ENCODE measurements around the gene ADCY2. TPM values are rescaled to one million over a fixed set of nuclear protein-coding genes. Genes with fewer than 3 reads are reported as not detected.

ADCY2 gene
- total RNA-seq, 2 experiments from 2014 or later = not detected

GRCh38 chr5:7663808-7664207 lies 267.9 kb downstream of the ADCY2 start:
- DNase-seq (no peak), ATAC-seq (no peak)
- Mint-ChIP-seq H3K9me3 (no peaks in the 10 kb centered on the region), H3K27me3 (no peaks in the 10 kb centered on the region), H3K27ac (no peak overlapping the region), H3K4me3 (no peak overlapping the region), H3K4me1 (ENCODE audit: low read depth) (no peaks in the 10 kb centered on the region), H3K36me3 (ENCODE audit: low read depth) (no peaks in the 10 kb centered on the region)
- TF ChIP-seq, protein P1, sequence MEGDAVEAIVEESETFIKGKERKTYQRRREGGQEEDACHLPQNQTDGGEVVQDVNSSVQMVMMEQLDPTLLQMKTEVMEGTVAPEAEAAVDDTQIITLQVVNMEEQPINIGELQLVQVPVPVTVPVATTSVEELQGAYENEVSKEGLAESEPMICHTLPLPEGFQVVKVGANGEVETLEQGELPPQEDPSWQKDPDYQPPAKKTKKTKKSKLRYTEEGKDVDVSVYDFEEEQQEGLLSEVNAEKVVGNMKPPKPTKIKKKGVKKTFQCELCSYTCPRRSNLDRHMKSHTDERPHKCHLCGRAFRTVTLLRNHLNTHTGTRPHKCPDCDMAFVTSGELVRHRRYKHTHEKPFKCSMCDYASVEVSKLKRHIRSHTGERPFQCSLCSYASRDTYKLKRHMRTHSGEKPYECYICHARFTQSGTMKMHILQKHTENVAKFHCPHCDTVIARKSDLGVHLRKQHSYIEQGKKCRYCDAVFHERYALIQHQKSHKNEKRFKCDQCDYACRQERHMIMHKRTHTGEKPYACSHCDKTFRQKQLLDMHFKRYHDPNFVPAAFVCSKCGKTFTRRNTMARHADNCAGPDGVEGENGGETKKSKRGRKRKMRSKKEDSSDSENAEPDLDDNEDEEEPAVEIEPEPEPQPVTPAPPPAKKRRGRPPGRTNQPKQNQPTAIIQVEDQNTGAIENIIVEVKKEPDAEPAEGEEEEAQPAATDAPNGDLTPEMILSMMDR (IDR thresholded peaks at IDR 0.05) = no peak
- intact Hi-C loops (cut with micrococcal nuclease) = no loop called here
- CTCF ChIA-PET = no interaction called here
- POLR2A ChIA-PET = no interaction called here

DNA sequence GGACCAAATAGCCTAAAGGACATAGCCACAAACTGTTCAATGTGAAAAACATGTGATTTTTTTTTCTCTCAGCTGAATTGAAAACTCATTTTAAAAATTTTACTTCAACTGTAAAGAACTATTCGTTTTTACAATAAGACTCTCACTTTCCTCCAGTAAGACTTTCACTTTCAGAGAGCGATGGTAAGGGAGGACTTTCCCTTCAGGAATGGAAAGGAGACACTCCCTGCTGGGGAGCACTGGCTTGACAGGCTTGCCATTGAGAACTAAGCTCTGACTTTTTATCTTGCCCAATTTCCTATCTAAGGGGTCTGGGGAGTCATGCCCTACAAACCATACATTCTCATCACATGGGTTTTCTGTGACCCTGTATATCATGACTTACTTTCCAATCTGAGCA lies 268.3 kb downstream of the ADCY2 start:
- Mint-ChIP-seq H3K4me3 (no peak overlapping the region), H3K27ac (no peak overlapping the region), H3K4me1 (ENCODE audit: low read depth) (no peaks in the 10 kb centered on the region), H3K9me3 (no peaks in the 10 kb centered on the region), H3K27me3 (peaks cover 1% of the 10 kb centered on the region), H3K36me3 (ENCODE audit: low read depth) (no peaks in the 10 kb centered on the region)
- ATAC-seq = no peak
- POLR2A ChIA-PET = no interaction called here
- TF ChIP-seq, protein P1 (IDR thresholded peaks at IDR 0.05) = no peak
- DNase-seq = no peak
- CTCF ChIA-PET = no interaction called here
- intact Hi-C loops (cut with micrococcal nuclease) = no loop called here

DNA sequence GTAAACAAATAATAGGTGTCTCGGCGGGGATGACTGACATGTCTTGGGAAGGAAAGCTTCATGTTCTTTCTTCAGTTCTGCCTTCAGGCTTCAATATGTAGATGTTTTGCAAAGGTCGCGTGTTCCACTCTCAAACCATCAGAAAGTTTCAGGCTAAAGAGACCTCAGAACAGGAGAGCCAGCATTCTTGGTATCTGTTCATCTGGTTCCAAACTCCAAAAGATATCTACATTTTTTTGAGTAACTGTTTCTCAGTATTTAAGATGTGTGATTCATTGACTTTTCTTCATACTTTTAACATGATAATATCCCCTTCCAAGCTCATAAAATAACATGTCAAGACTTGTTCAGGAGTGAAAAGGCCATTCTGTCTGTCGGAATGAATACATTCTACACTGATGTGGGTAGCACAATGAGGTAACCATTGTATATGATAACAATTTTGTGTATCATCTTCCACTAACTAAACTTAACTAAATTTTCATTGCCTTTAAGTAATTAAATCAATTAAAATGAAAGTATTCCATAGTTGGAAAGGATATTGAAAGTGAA lies 271.4 kb downstream of the ADCY2 start:
- intact Hi-C loops (cut with micrococcal nuclease) = no loop called here
- H3K27ac Mint-ChIP-seq = no peak overlapping the region
- peaks cover 1% of the 10 kb centered on the region for H3K27me3 Mint-ChIP-seq

GRCh38 chr5:7668161-7668560 lies 272.2 kb downstream of the ADCY2 start:
- TF ChIP-seq, protein P1 (IDR thresholded peaks at IDR 0.05) = no peak
- Mint-ChIP-seq H3K4me1 (ENCODE audit: low read depth) (no peaks in the 10 kb centered on the region), H3K36me3 (ENCODE audit: low read depth) (no peaks in the 10 kb centered on the region), H3K4me3 (no peak overlapping the region), H3K27ac (no peak overlapping the region), H3K9me3 (no peaks in the 10 kb centered on the region), H3K27me3 (peaks cover 1% of the 10 kb centered on the region)
- DNase-seq = no peak
- intact Hi-C loops (cut with micrococcal nuclease) = no loop called here
- ChIA-PET POLR2A (no interaction called here), CTCF (no interaction called here)
- ATAC-seq = no peak

More for the DNA sequence above, 271.4 kb downstream of the ADCY2 start:
- TF ChIP-seq, protein P1 (IDR thresholded peaks at IDR 0.05) = no peak
- Mint-ChIP-seq H3K36me3 (ENCODE audit: low read depth) (no peaks in the 10 kb centered on the region), H3K4me1 (ENCODE audit: low read depth) (no peaks in the 10 kb centered on the region), H3K9me3 (no peaks in the 10 kb centered on the region), H3K4me3 (no peak overlapping the region)
- ATAC-seq = no peak
- DNase-seq = no peak
- CTCF ChIA-PET = no interaction called here
- POLR2A ChIA-PET = no interaction called here

GRCh38 chr5:7668627-7669026 lies 272.7 kb downstream of the ADCY2 start:
- ChIA-PET POLR2A (no interaction called here), CTCF (no interaction called here)
- Mint-ChIP-seq H3K27ac (no peak overlapping the region), H3K9me3 (no peaks in the 10 kb centered on the region), H3K36me3 (ENCODE audit: low read depth) (no peaks in the 10 kb centered on the region), H3K4me1 (ENCODE audit: low read depth) (no peaks in the 10 kb centered on the region), H3K27me3 (peaks cover 1% of the 10 kb centered on the region), H3K4me3 (no peak overlapping the region)
- DNase-seq (no peak), ATAC-seq (no peak)
- TF ChIP-seq, protein P1 (IDR thresholded peaks at IDR 0.05) = no peak
- intact Hi-C loops (cut with micrococcal nuclease) = no loop called here

All from activated CD8-positive, alpha-beta T cell treated with anti-CD3 and anti-CD28 coated beads for 36 hours (primary cell).